H1 (cell line): Measurements from ENCODE around the gene DDX55. TPM values are rescaled to one million over a fixed set of nuclear protein-coding genes. Genes with fewer than 3 reads are reported as not detected.

ENCODE experiments used
- BACH1 ChIP-seq: IDR thresholded peaks from 2 replicates; pipeline ENCODE4 v1.6.1; 2012; ENCODE audit warnings: low read length, improper control_type of control experiment
- BCL11A ChIP-seq, 2 experiments: IDR thresholded peaks; one replicate each; pipeline ENCODE4 v1.6.1; 2011; ENCODE audit warnings: low read depth in 2 of 2, low read length in 2 of 2, mild to moderate bottlenecking in 2 of 2
- CHD2 ChIP-seq: IDR thresholded peaks from 2 replicates; pipeline ENCODE4 v1.6.1; 2012; ENCODE audit warnings: low read length, improper control_type of control experiment
- CHD7 ChIP-seq: fragments of 300-600 bp; sonication (generic); IDR thresholded peaks from 2 replicates; pipeline ENCODE4 v1.7.1; 2012; ENCODE audit warnings: low read length, moderate library complexity, mild to moderate bottlenecking, inconsistent platforms; ENCODE audit not compliant: insufficient replicate concordance
- GTF2F1 ChIP-seq: IDR thresholded peaks from 2 replicates; pipeline ENCODE4 v1.6.1; 2012; ENCODE audit warnings: low read depth, low read length, improper control_type of control experiment, borderline replicate concordance
- JUN ChIP-seq: IDR thresholded peaks from 2 replicates; pipeline ENCODE4 v1.6.1; 2011; ENCODE audit warnings: low read depth, mild to moderate bottlenecking, improper control_type of control experiment, low read length
- PHF8 ChIP-seq: fragments of 200-600 bp; sonication (generic); conservative IDR thresholded peaks from 2 replicates; pipeline ENCODE4 v1.7.1; 2012; ENCODE audit warnings: low read depth, mild to moderate bottlenecking, inconsistent platforms, low read length, moderate library complexity
- SRF ChIP-seq: IDR thresholded peaks from 2 replicates; pipeline ENCODE4 v1.6.1; 2011; ENCODE audit warnings: mild to moderate bottlenecking, low read depth, low read length, moderate library complexity
- SUZ12 ChIP-seq: fragments of 200-600 bp; sonication (generic); IDR thresholded peaks from 2 replicates; pipeline ENCODE4 v1.6.1; 2012; ENCODE audit warnings: mild to moderate bottlenecking, inconsistent platforms, low read length, moderate library complexity, mixed read lengths
- polyA plus RNA-seq, 7 experiments: library from polyadenylated mRNA; depleted of rRNA in 3 of 7; stranded (reverse) in 5 of 7; unstranded in 2 of 7; fragments of >200 nt in 5 of 7; fragments of 200-250 nt in 2 of 7; gene quantifications; 1 replicate in 5 of 7; 2 replicates in 1 of 7; 4 replicates in 1 of 7; pipeline versions ENCODE4 v1.2.1 to v1.2.3, GENCODE V29; 2011 to 2013; ENCODE audit warnings: missing spikeins in 2 of 7, mixed read lengths in 2 of 7
- total RNA-seq: library from RNA; stranded (reverse); fragmentation: NEBNext Ultra II Directional; extraction: Animal tissue kit (Norgen Biotek cat#: 25700); gene quantifications from 2 replicates; pipeline ENCODE4 v1.2.1, GENCODE V29; 2021

The DDX55 gene
- total and polyA plus RNA-seq, 2 of the 8 experiments (the other 6 are each of a cell fraction or from before 2014, with no cell fraction given) = 25.8 to 37.7 TPM

- no peak for TF ChIP-seq CHD7
- TF ChIP-seq PHF8 = no peak
- no peak for TF ChIP-seq SUZ12
- no peak for TF ChIP-seq CHD2
- TF ChIP-seq GTF2F1 = no peak
- no peak for TF ChIP-seq SRF
- no peak for TF ChIP-seq JUN
- TF ChIP-seq BCL11A (IDR thresholded peaks at IDR 0.05; ENCODE audit: low read depth in 2 of 2, low read length in 2 of 2) = no peak
- no peak for TF ChIP-seq BACH1
These were observed 25.3 kb upstream of the DDX55 start (continued) for GRCh38 chr12:123576611-123577010.
